ENCODE results near the gene ARID3A. TPM values are rescaled to one million over a fixed set of nuclear protein-coding genes. Genes with fewer than 3 reads are reported as not detected.

Gene ARID3A
- total RNA-seq, 1 experiment from 2014 or later = 0.85 TPM

DNA sequence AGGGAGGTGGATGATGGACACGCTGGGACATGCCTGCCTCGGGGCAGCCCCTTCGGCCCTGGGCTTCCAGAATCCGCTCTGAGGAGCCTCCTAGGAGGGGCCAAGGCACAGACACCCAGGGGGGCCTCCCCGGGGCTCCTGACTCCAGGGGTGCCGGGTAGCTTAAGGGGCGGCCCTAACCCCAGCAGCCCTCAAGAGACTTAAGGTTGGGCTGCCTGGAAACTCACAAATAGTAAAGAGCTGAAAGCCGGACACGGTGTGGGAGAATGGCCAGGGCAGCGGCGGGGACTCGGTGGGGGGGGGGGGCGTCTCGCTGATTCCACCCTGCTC, 7.7 kb downstream of the ARID3A start:
- peaks cover 16% of the 10 kb centered on the region for H3K27me3 Mint-ChIP-seq (ENCODE audit: unreplicated experiment)
- intact Hi-C loops (cut with micrococcal nuclease; ENCODE audit: unreplicated experiment) = no loop called here
- no peaks in the 10 kb centered on the region for H3K4me1 Mint-ChIP-seq (ENCODE audit: low read depth, unreplicated experiment)
- CTCF ChIA-PET = interaction anchor here (0.6 kb wide), 1 partner anchor 387 kb away, joined by 3 read pairs; no protein-coding TSS in a partner anchor
- no TSS peak for BruUV-seq (replicated peaks)
- H3K9me3 Mint-ChIP-seq (ENCODE audit: low read depth, unreplicated experiment) = no peaks in the 10 kb centered on the region
- H3K36me3 Mint-ChIP-seq (ENCODE audit: insufficient read depth, unreplicated experiment) = peaks cover 6% of the 10 kb centered on the region
- no peak for DNase-seq
- H3K4me3 Mint-ChIP-seq (ENCODE audit: low read depth, unreplicated experiment) = no peak overlapping the region
- TF ChIP-seq, protein P1, sequence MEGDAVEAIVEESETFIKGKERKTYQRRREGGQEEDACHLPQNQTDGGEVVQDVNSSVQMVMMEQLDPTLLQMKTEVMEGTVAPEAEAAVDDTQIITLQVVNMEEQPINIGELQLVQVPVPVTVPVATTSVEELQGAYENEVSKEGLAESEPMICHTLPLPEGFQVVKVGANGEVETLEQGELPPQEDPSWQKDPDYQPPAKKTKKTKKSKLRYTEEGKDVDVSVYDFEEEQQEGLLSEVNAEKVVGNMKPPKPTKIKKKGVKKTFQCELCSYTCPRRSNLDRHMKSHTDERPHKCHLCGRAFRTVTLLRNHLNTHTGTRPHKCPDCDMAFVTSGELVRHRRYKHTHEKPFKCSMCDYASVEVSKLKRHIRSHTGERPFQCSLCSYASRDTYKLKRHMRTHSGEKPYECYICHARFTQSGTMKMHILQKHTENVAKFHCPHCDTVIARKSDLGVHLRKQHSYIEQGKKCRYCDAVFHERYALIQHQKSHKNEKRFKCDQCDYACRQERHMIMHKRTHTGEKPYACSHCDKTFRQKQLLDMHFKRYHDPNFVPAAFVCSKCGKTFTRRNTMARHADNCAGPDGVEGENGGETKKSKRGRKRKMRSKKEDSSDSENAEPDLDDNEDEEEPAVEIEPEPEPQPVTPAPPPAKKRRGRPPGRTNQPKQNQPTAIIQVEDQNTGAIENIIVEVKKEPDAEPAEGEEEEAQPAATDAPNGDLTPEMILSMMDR (IDR thresholded peaks at IDR 0.05; ENCODE audit: unreplicated experiment) = no peak
- no peak overlapping the region for H3K27ac Mint-ChIP-seq (ENCODE audit: unreplicated experiment)

DNA sequence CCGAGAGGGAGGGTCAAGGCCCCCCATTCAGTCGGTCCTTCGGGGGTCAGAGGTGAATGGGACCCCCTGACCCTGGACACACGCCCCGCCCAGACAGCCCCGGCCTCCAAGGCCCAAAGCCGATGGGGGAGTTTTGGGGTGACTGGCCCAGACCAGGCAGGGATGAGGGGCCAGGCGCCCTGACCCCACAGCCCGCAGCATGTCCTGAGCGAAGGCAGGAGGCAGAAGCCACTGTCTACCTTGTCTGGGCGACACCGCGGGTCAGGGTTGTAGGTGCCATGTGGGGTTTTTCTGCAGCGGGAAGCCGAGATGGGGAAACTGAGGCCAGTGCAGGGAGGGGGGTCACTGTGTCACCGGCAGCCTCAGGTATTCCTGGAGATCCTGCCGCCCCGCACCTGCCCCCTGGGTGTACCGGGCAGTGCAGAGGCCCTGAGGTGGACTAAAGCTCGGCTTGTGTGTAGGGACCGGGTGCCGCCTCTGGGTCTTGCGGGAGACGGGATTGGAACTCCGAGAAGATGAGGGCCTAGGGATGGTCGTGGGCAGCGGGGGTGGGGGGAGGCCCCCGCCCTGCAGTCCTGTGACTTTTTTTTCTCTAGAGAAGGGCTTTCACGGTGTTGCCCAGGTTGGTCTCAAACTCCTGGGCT, 8.5 kb downstream of the ARID3A start:
- intact Hi-C loops (cut with micrococcal nuclease; ENCODE audit: unreplicated experiment) = no loop called here
- CTCF ChIA-PET = no interaction called here
- no peaks in the 10 kb centered on the region for H3K9me3 Mint-ChIP-seq (ENCODE audit: low read depth, unreplicated experiment)

DNA sequence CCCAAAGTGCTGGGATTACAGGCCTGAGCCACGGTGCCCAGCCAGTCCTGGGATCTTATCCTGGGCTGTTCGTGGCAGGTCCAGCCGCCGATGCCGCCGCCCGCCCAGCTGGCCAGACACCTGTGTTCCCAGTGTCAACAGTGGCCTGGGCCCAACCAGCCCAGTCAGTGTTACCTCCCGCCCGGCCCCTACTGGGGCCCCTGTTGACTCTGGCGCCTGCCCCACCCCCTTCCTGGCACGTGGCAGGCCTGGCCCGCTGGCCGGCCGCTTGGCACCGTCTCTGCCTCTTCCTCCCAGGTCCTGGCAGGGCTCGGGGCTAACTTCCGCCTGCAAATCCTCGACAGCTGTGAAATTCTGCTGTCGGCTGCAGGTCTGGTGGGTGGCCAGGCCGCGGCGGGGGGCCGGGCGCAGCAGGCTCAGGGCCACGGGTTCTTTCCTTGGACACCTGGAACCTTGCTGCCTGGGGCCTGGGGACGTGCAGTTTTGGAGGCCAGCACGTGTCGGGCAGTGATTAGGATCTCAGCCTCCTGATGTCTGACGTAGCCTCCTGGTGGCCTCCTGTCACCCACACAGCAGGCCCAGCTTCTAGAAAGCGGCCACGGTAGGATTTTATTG, 9.1 kb downstream of the ARID3A start:
- CTCF ChIA-PET = no interaction called here
- BruUV-seq (replicated peaks) = no TSS peak
- no peaks in the 10 kb centered on the region for H3K9me3 Mint-ChIP-seq (ENCODE audit: low read depth, unreplicated experiment)
- peaks cover 2% of the 10 kb centered on the region for H3K4me1 Mint-ChIP-seq (ENCODE audit: low read depth, unreplicated experiment)
- intact Hi-C loops (cut with micrococcal nuclease; ENCODE audit: unreplicated experiment) = no loop called here
- H3K27ac Mint-ChIP-seq (ENCODE audit: unreplicated experiment) = no peak overlapping the region
- no peak overlapping the region for H3K4me3 Mint-ChIP-seq (ENCODE audit: low read depth, unreplicated experiment)
- TF ChIP-seq, protein P1 (IDR thresholded peaks at IDR 0.05; ENCODE audit: unreplicated experiment) = no peak
- peaks cover 26% of the 10 kb centered on the region for H3K27me3 Mint-ChIP-seq (ENCODE audit: unreplicated experiment)
- H3K36me3 Mint-ChIP-seq (ENCODE audit: insufficient read depth, unreplicated experiment) = peaks cover 6% of the 10 kb centered on the region
- peak; percentile 86 for DNase-seq

More for the DNA sequence above, 8.5 kb downstream of the ARID3A start:
- Mint-ChIP-seq H3K4me3 (ENCODE audit: low read depth, unreplicated experiment) (no peak overlapping the region), H3K27ac (ENCODE audit: unreplicated experiment) (no peak overlapping the region), H3K4me1 (ENCODE audit: low read depth, unreplicated experiment) (no peaks in the 10 kb centered on the region), H3K27me3 (ENCODE audit: unreplicated experiment) (peaks cover 19% of the 10 kb centered on the region), H3K36me3 (ENCODE audit: insufficient read depth, unreplicated experiment) (peaks cover 6% of the 10 kb centered on the region)
- BruUV-seq (replicated peaks) = no TSS peak
- DNase-seq = no peak
- TF ChIP-seq, protein P1 (IDR thresholded peaks at IDR 0.05; ENCODE audit: unreplicated experiment) = no peak

DNA sequence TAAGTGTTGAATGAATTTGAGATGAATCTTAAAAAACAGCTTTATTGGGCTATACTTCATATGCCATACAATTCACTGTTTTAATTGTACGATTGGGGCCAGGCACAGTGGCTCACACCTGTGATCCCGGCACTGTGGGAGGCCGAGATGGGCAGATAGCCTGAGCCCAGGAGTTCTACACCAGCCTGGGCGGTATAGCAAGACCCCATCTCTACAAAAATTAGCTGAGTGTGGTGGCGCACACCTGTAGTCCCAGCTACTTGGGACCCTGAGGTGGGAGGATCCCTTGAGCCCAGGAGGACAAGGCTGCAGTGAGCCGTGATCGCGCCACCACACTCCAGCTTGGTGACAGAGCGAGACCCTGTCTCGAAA, 10.3 kb downstream of the ARID3A start:
- H3K4me1 Mint-ChIP-seq (ENCODE audit: low read depth, unreplicated experiment) = peaks cover 9% of the 10 kb centered on the region
- H3K27me3 Mint-ChIP-seq (ENCODE audit: unreplicated experiment) = peaks cover 32% of the 10 kb centered on the region
- CTCF ChIA-PET = no interaction called here
- H3K36me3 Mint-ChIP-seq (ENCODE audit: insufficient read depth, unreplicated experiment) = peaks cover 12% of the 10 kb centered on the region
- no TSS peak for BruUV-seq (replicated peaks)
- TF ChIP-seq, protein P1 (IDR thresholded peaks at IDR 0.05; ENCODE audit: unreplicated experiment) = no peak
- H3K4me3 Mint-ChIP-seq (ENCODE audit: low read depth, unreplicated experiment) = no peak overlapping the region
- H3K27ac Mint-ChIP-seq (ENCODE audit: unreplicated experiment) = no peak overlapping the region
- DNase-seq = no peak
- no peaks in the 10 kb centered on the region for H3K9me3 Mint-ChIP-seq (ENCODE audit: low read depth, unreplicated experiment)
- intact Hi-C loops (cut with micrococcal nuclease; ENCODE audit: unreplicated experiment) = no loop called here

Measured in Calu3 (cell line).